NB4 (cell line): ENCODE measurements around the gene BST1.

Experiments
- POLR2A ChIP-seq: IDR thresholded peaks from 2 replicates; pipeline ENCODE4 v1.6.1; 2011; ENCODE audit warnings: mild to moderate bottlenecking; ENCODE audit not compliant: insufficient read length; ENCODE audit errors: extremely low read depth
- TF ChIP-seq, protein P1 (sequence below): IDR thresholded peaks from one replicate; pipeline ENCODE4 v1.5.1; 2012; ENCODE audit warnings: low read depth, low read length
- TF ChIP-seq, protein P2 (sequence below): IDR thresholded peaks from 2 replicates; pipeline ENCODE4 v1.6.1; 2011; ENCODE audit warnings: low read depth, low read length

DNA sequence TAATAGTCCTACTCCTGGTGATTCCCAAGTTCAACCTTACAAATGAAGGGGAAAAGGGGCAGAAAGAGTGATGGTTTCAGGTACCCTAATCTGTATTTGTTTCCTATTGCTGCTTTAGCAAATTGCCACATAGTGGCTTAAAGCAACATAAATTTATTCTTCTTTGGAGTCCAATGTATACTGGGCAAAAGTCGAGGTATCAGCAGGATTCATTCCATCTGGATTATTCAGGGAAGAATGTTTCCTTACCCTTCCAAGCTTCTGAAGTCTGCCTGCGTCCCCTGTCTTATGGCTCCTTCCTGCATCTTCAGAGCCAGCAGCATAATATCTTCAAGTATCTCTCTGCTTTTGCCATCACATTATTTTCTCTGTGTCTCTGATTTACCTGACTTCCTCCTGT is 10.3 kb upstream of the BST1 start:
- TF ChIP-seq, protein P1, sequence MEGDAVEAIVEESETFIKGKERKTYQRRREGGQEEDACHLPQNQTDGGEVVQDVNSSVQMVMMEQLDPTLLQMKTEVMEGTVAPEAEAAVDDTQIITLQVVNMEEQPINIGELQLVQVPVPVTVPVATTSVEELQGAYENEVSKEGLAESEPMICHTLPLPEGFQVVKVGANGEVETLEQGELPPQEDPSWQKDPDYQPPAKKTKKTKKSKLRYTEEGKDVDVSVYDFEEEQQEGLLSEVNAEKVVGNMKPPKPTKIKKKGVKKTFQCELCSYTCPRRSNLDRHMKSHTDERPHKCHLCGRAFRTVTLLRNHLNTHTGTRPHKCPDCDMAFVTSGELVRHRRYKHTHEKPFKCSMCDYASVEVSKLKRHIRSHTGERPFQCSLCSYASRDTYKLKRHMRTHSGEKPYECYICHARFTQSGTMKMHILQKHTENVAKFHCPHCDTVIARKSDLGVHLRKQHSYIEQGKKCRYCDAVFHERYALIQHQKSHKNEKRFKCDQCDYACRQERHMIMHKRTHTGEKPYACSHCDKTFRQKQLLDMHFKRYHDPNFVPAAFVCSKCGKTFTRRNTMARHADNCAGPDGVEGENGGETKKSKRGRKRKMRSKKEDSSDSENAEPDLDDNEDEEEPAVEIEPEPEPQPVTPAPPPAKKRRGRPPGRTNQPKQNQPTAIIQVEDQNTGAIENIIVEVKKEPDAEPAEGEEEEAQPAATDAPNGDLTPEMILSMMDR, result no peak
- TF ChIP-seq, protein P2, sequence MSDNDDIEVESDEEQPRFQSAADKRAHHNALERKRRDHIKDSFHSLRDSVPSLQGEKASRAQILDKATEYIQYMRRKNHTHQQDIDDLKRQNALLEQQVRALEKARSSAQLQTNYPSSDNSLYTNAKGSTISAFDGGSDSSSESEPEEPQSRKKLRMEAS, result no peak
- TF ChIP-seq POLR2A, result no peak
